ENCODE measurements around the gene ABCG5. TPM values are rescaled to one million over a fixed set of nuclear protein-coding genes. Genes with fewer than 3 reads are reported as not detected.

Gene ABCG5
- total RNA-seq, 1 donor from 2014 or later: not detected

GRCh38 chr2:43851011-43851980 lies 12.7 kb upstream of the ABCG5 start:
- Histone ChIP-seq H3K4me1 (no peaks in the 10 kb centered on the region), H3K27me3 (no peaks in the 10 kb centered on the region), H3K27ac (no peak overlapping the region), H3K9me3 (no peaks in the 10 kb centered on the region), H3K36me3 (no peaks in the 10 kb centered on the region), H3K4me3 (no peak overlapping the region)
- DNase-seq (ENCODE audit: extremely low spot score in 2 of 2): peak; percentile 67 to 77
- intact Hi-C loops (cut with DNase I): no loop called here
- no peak for TF ChIP-seq POLR2AphosphoS5 (IDR thresholded peaks at IDR 0.05; ENCODE audit: insufficient read depth in 1 of 2, low read depth in 1 of 2)
- TF ChIP-seq CTCF (IDR thresholded peaks at IDR 0.05): no peak
- no peak for TF ChIP-seq POLR2A (IDR thresholded peaks at IDR 0.05)

GRCh38 chr2:43848214-43848613 lies 9.6 kb upstream of the ABCG5 start:
- intact Hi-C loops (cut with DNase I): no loop called here
- TF ChIP-seq CTCF (IDR thresholded peaks at IDR 0.05) (no peak), POLR2A (IDR thresholded peaks at IDR 0.05) (no peak), POLR2AphosphoS5 (IDR thresholded peaks at IDR 0.05; ENCODE audit: insufficient read depth in 1 of 2, low read depth in 1 of 2) (no peak)
- no peaks in the 10 kb centered on the region for H3K27me3 ChIP-seq
- no peaks in the 10 kb centered on the region for H3K36me3 ChIP-seq
- no peak overlapping the region for H3K4me3 ChIP-seq
- no peaks in the 10 kb centered on the region for H3K9me3 ChIP-seq
- H3K4me1 ChIP-seq: no peaks in the 10 kb centered on the region
- no peak overlapping the region for H3K27ac ChIP-seq
- peak; percentile 25 to 52 for DNase-seq (ENCODE audit: extremely low spot score in 2 of 2)

- intact Hi-C loops (cut with DNase I): no loop called here
- DNase-seq (ENCODE audit: extremely low spot score in 2 of 2): peak; percentile 61 to 70
- TF ChIP-seq POLR2AphosphoS5 (IDR thresholded peaks at IDR 0.05; ENCODE audit: insufficient read depth in 1 of 2, low read depth in 1 of 2) (no peak), POLR2A (IDR thresholded peaks at IDR 0.05) (no peak), CTCF (IDR thresholded peaks at IDR 0.05) (no peak)
Observed at GRCh38 chr2:43846140-43846793, 7.6 kb upstream of the ABCG5 start.

GRCh38 chr2:43845181-43845580 lies 6.5 kb upstream of the ABCG5 start:
- no peak overlapping the region for H3K4me3 ChIP-seq
- DNase-seq (ENCODE audit: extremely low spot score in 2 of 2): no peak
- no peak overlapping the region for H3K27ac ChIP-seq
- H3K9me3 ChIP-seq: no peaks in the 10 kb centered on the region
- TF ChIP-seq CTCF (IDR thresholded peaks at IDR 0.05): no peak
- TF ChIP-seq POLR2AphosphoS5 (IDR thresholded peaks at IDR 0.05; ENCODE audit: insufficient read depth in 1 of 2, low read depth in 1 of 2): no peak
- no peak for TF ChIP-seq POLR2A (IDR thresholded peaks at IDR 0.05)
- no peaks in the 10 kb centered on the region for H3K4me1 ChIP-seq
- intact Hi-C loops (cut with DNase I): no loop called here
- no peaks in the 10 kb centered on the region for H3K27me3 ChIP-seq
- no peaks in the 10 kb centered on the region for H3K36me3 ChIP-seq

More at GRCh38 chr2:43846140-43846793, 7.6 kb upstream of the ABCG5 start:
- no peak overlapping the region for H3K27ac ChIP-seq
- no peaks in the 10 kb centered on the region for H3K9me3 ChIP-seq
- H3K4me3 ChIP-seq: no peak overlapping the region
- no peaks in the 10 kb centered on the region for H3K36me3 ChIP-seq
- H3K4me1 ChIP-seq: no peaks in the 10 kb centered on the region
- H3K27me3 ChIP-seq: no peaks in the 10 kb centered on the region
